Activated CD4-positive, alpha-beta T cell treated with anti-CD3 and anti-CD28 coated beads for 36 hours (primary cell): ENCODE measurements around the gene GHITM. TPM values are rescaled to one million over a fixed set of nuclear protein-coding genes. Genes with fewer than 3 reads are reported as not detected.
A peak's percentile ranks its signal among the peaks of the same experiment; 100 is the strongest.
"Not testable (repeated sequence)": the region's sequence is repeated elsewhere in the genome, so short reads cannot be mapped to it uniquely, and the experiment has no call there.

Experiments
- ATAC-seq: fragments of 200-7000 bp; cut with Tn5 transposase; one replicate; pipeline ENCODE4 v1.10.0; 2021; ENCODE audit warnings: mild to moderate bottlenecking, moderate library complexity
- CTCF ChIA-PET: fragments of 350-600 bp; sonication (Branson Sonifier 250); formaldehyde crosslinking; loops from one replicate; lab custom pipeline; 2021; ENCODE audit warnings: antibody characterized with exemption; lab: Charles Lee
- POLR2A ChIA-PET: fragments of 350-600 bp; sonication (Branson Sonifier 250); formaldehyde crosslinking; loops from one replicate; lab custom pipeline; 2021; ENCODE audit warnings: antibody characterized with exemption, inconsistent platforms; lab: Charles Lee
- DNase-seq: peaks from one replicate; pipeline ENCODE4 v3.0.0-alpha.2; 2020
- H3K27ac Mint-ChIP-seq: one replicate; pipeline ENCODE4 v1.8.0; 2021; ENCODE audit warnings: mixed read lengths
- H3K27me3 Mint-ChIP-seq: one replicate; pipeline ENCODE4 v1.8.0; 2021; ENCODE audit warnings: mixed read lengths
- H3K36me3 Mint-ChIP-seq: one replicate; pipeline ENCODE4 v1.8.0; 2021; ENCODE audit warnings: low read depth, mixed read lengths
- H3K4me1 Mint-ChIP-seq: one replicate; pipeline ENCODE4 v1.8.0; 2021; ENCODE audit warnings: mixed read lengths
- H3K4me3 Mint-ChIP-seq: one replicate; pipeline ENCODE4 v1.8.0; 2021; ENCODE audit warnings: mild to moderate bottlenecking, moderate library complexity, mixed read lengths
- H3K9me3 Mint-ChIP-seq: one replicate; pipeline ENCODE4 v1.8.0; 2021; ENCODE audit warnings: low read depth, mixed read lengths
- intact Hi-C, 2 experiments: fragments of 100-400 bp; cut with DNase I in 1 of 2; cut with micrococcal nuclease in 1 of 2; formaldehyde crosslinking; loops; one replicate each; pipeline versions ENCODE4 v1.14.2 to v1.15.1; 2022 to 2024; cut with DNase I, micrococcal nuclease
- total RNA-seq, 2 experiments: library from RNA; stranded (reverse); gene quantifications; one replicate each; pipeline ENCODE4 v1.2.3, GENCODE V29; 2021

GHITM gene
- 100 to 1,000 TPM; 121 to 178 TPM for total RNA-seq

- peak within 1 kb of the TSS; percentile 96 for H3K4me3 Mint-ChIP-seq
- CTCF ChIA-PET: interaction anchor here (0.6 to 3.3 kb wide), 9 partner anchors 8 to 398 kb away, joined by 3 to 21 read pairs (median 3); no protein-coding TSS in a partner anchor
- H3K9me3 Mint-ChIP-seq: no peaks in the 10 kb centered on the region
Measured at GRCh38 chr10:84139126-84140035, at the start of gene GHITM. TSS of gene GHITM (plus strand) at chr10:84139509. CDS start at chr10:84141501, 1,992 bp downstream.

GRCh38 chr10:84095811-84096497 is 43.4 kb upstream of the GHITM start:
- Mint-ChIP-seq H3K9me3 (no peaks in the 10 kb centered on the region), H3K27me3 (peaks cover 3% of the 10 kb centered on the region), H3K4me1 (no peaks in the 10 kb centered on the region), H3K36me3 (no peaks in the 10 kb centered on the region), H3K27ac (no peak overlapping the region), H3K4me3 (no peak overlapping the region)
- ChIA-PET POLR2A (no interaction called here), CTCF (interaction anchor here (0.9 to 1.3 kb wide), 2 partner anchors 12 to 134 kb away, joined by 3 to 4 read pairs; no protein-coding TSS in a partner anchor)
- intact Hi-C loops: no loop called here
- no peak for ATAC-seq
- DNase-seq: no peak

More at GRCh38 chr10:84139126-84140035, at the start of gene GHITM:
- DNase-seq: peak; percentile 100
- Mint-ChIP-seq H3K36me3 (peaks cover 23% of the 10 kb centered on the region), H3K27me3 (no peaks in the 10 kb centered on the region), H3K4me1 (peaks cover 32% of the 10 kb centered on the region), H3K27ac (peak within 1 kb of the TSS; percentile 100)
- ATAC-seq: peak; percentile 94
- POLR2A ChIA-PET: interaction anchor here (0.6 to 1.4 kb wide), 5 partner anchors 9 to 189 kb away, joined by 3 to 10 read pairs (median 5); partner anchors contain the start of genes CCSER2 and GPR15LG
- intact Hi-C loops: loop anchor here (1.0 to 10.0 kb wide), 6 partner anchors 13 to 1908 kb away; partner anchors contain the start of genes CCSER2 (in 1 of the 2) and CDHR1 (in 1 of the 2)

GRCh38 chr10:84097787-84098353 is 41.4 kb upstream of the GHITM start:
- ChIA-PET CTCF (no interaction called here), POLR2A (interaction anchor here (0.8 kb wide), 1 partner anchor 20 kb away, joined by 6 read pairs; no protein-coding TSS in a partner anchor)
- ATAC-seq (no peak), DNase-seq (no peak)
- Mint-ChIP-seq H3K27ac (no peak overlapping the region), H3K36me3 (no peaks in the 10 kb centered on the region), H3K4me1 (no peaks in the 10 kb centered on the region), H3K9me3 (no peaks in the 10 kb centered on the region), H3K4me3 (no peak overlapping the region), H3K27me3 (peaks cover 2% of the 10 kb centered on the region)
- intact Hi-C loops: no loop called here

GRCh38 chr10:84098667-84099066 is 40.6 kb upstream of the GHITM start:
- CTCF ChIA-PET: no interaction called here
- ATAC-seq: no peak
- POLR2A ChIA-PET: no interaction called here
- Mint-ChIP-seq H3K27me3 (peaks cover 2% of the 10 kb centered on the region), H3K4me3 (no peak overlapping the region), H3K36me3 (no peaks in the 10 kb centered on the region), H3K27ac (no peak overlapping the region), H3K9me3 (no peaks in the 10 kb centered on the region), H3K4me1 (no peaks in the 10 kb centered on the region)
- intact Hi-C loops: no loop called here
- no peak for DNase-seq

- ChIA-PET CTCF (interaction anchor here (0.6 kb wide), 1 partner anchor 495 kb away, joined by 3 read pairs; no protein-coding TSS in a partner anchor), POLR2A (no interaction called here)
- intact Hi-C loops: no loop called here
- Mint-ChIP-seq H3K27me3 (peaks cover 2% of the 10 kb centered on the region), H3K27ac (no peak overlapping the region), H3K9me3 (no peaks in the 10 kb centered on the region), H3K4me3 (no peak overlapping the region), H3K36me3 (no peaks in the 10 kb centered on the region), H3K4me1 (no peaks in the 10 kb centered on the region)
- no peak for DNase-seq
- no peak for ATAC-seq
Measured at GRCh38 chr10:84101042-84101441, 38.3 kb upstream of the GHITM start.

GRCh38 chr10:84108797-84109196 is 30.5 kb upstream of the GHITM start:
- H3K27ac Mint-ChIP-seq: no peak overlapping the region
- CTCF ChIA-PET: no interaction called here
- intact Hi-C loops: no loop called here
- no peak for DNase-seq
- no peaks in the 10 kb centered on the region for H3K36me3 Mint-ChIP-seq
- no peaks in the 10 kb centered on the region for H3K9me3 Mint-ChIP-seq
- H3K4me1 Mint-ChIP-seq: no peaks in the 10 kb centered on the region
- no peak overlapping the region for H3K4me3 Mint-ChIP-seq
- peaks cover 6% of the 10 kb centered on the region for H3K27me3 Mint-ChIP-seq
- no peak for ATAC-seq
- POLR2A ChIA-PET: no interaction called here

GRCh38 chr10:84109772-84110171 is 29.5 kb upstream of the GHITM start:
- ATAC-seq, DNase-seq, H3K9me3 Mint-ChIP-seq, H3K4me1 Mint-ChIP-seq, H3K27me3 Mint-ChIP-seq, CTCF ChIA-PET, POLR2A ChIA-PET, H3K4me3 Mint-ChIP-seq, H3K27ac Mint-ChIP-seq, intact Hi-C loops, H3K36me3 Mint-ChIP-seq: not testable (repeated sequence)

GRCh38 chr10:84113468-84113867 is 25.8 kb upstream of the GHITM start:
- H3K27me3 Mint-ChIP-seq: peaks cover 13% of the 10 kb centered on the region
- POLR2A ChIA-PET, H3K4me3 Mint-ChIP-seq, intact Hi-C loops, H3K9me3 Mint-ChIP-seq, H3K36me3 Mint-ChIP-seq, H3K27ac Mint-ChIP-seq, DNase-seq, H3K4me1 Mint-ChIP-seq, ATAC-seq: not testable (repeated sequence)
- CTCF ChIA-PET: interaction anchor here (0.6 to 1.5 kb wide), 2 partner anchors 12 to 427 kb away, joined by 3 read pairs; no protein-coding TSS in a partner anchor

- ChIA-PET POLR2A (no interaction called here), CTCF (interaction anchor here (0.6 to 1.5 kb wide), 2 partner anchors 12 to 426 kb away, joined by 3 read pairs; no protein-coding TSS in a partner anchor)
- no peak overlapping the region for H3K4me3 Mint-ChIP-seq
- DNase-seq (no peak), ATAC-seq (no peak)
- H3K9me3 Mint-ChIP-seq: peaks cover 3% of the 10 kb centered on the region
- intact Hi-C loops: no loop called here
- H3K27ac Mint-ChIP-seq: no peak overlapping the region
- peaks cover 15% of the 10 kb centered on the region for H3K27me3 Mint-ChIP-seq
- H3K4me1 Mint-ChIP-seq: peaks cover 3% of the 10 kb centered on the region
- no peaks in the 10 kb centered on the region for H3K36me3 Mint-ChIP-seq
Measured at GRCh38 chr10:84114088-84114667, 25.1 kb upstream of the GHITM start.

- DNase-seq, POLR2A ChIA-PET, CTCF ChIA-PET, ATAC-seq, H3K27ac Mint-ChIP-seq, intact Hi-C loops, H3K4me3 Mint-ChIP-seq, H3K36me3 Mint-ChIP-seq, H3K4me1 Mint-ChIP-seq, H3K9me3 Mint-ChIP-seq: not testable (repeated sequence)
- H3K27me3 Mint-ChIP-seq: peaks cover 12% of the 10 kb centered on the region
Measured at GRCh38 chr10:84117204-84117603, 22.1 kb upstream of the GHITM start.
